SK-N-SH treated with all-trans-retinoic acid at 6 μM for 48 hours (cell line): ENCODE results near the gene ZFAND3.

Experiments
- GLIS3 ChIP-seq: fragments of 250-450 bp; sonication (Bioruptor Pico); IDR thresholded peaks from 2 replicates; pipeline ENCODE4 v1.5.0; 2020; ENCODE audit warnings: mild to moderate bottlenecking, moderate library complexity
- PATZ1 ChIP-seq: fragments of 250-450 bp; sonication (Bioruptor Pico); IDR thresholded peaks from 2 replicates; pipeline ENCODE4 v1.8.0; 2020; ENCODE audit warnings: mild to moderate bottlenecking, moderate library complexity, borderline replicate concordance
- PPARA ChIP-seq: fragments of 250-450 bp; sonication (Bioruptor Pico); IDR thresholded peaks from 2 replicates; pipeline ENCODE4 v1.5.0; 2020; ENCODE audit warnings: mild to moderate bottlenecking, borderline replicate concordance
- TSHZ2 ChIP-seq: fragments of 250-450 bp; sonication (Bioruptor Pico); IDR thresholded peaks from 2 replicates; pipeline ENCODE4 v1.5.0; 2020; ENCODE audit warnings: mild to moderate bottlenecking, moderate library complexity
- ZFP30 ChIP-seq: fragments of 450-650 bp; formaldehyde crosslinking; IDR thresholded peaks from 2 replicates; pipeline ENCODE4 v1.5.0; 2022; ENCODE audit warnings: mild to moderate bottlenecking, moderate library complexity

- TF ChIP-seq ZFP30 (CRISPR knock-in tag) (no peak), TSHZ2 (no peak), GLIS3 (no peak), PPARA (CRISPR knock-in tag) (no peak), PATZ1 (CRISPR knock-in tag) (no peak)
These were observed 195.8 kb downstream of the ZFAND3 start for GRCh38 chr6:38015341-38015740.
